ENCODE measurements around the gene SKI.

- TF ChIP-seq CTCF (conservative IDR thresholded peaks at IDR 0.05; ENCODE audit: low read length) (no peak), EZH2phosphoT487 (IDR thresholded peaks at IDR 0.05; ENCODE audit: borderline replicate concordance, low read depth, low read length) (no peak)
These were observed 74.3 kb downstream of the SKI start for GRCh38 chr1:2302292-2302925.

All from OCI-LY7 (cell line).